ENCODE data around the gene SLC25A21.
"Not testable (repeated sequence)": the region's sequence is repeated elsewhere in the genome, so short reads cannot be mapped to it uniquely, and the experiment has no call there.

Gene SLC25A21

GRCh38 chr14:37172024-37172869, at the start of gene SLC25A21:
TSS of gene SLC25A21 (minus strand) at chr14:37172606.
- DNase-seq: no peak

GRCh38 chr14:37221073-37221472, 48.7 kb upstream of the SLC25A21 start:
- no peak for DNase-seq

- DNase-seq: no peak
These were observed 42.9 kb upstream of the SLC25A21 start for GRCh38 chr14:37215345-37215744.

GRCh38 chr14:37213016-37213415, 40.6 kb upstream of the SLC25A21 start:
- no peak for DNase-seq

- no peak for DNase-seq
These were observed 38.0 kb upstream of the SLC25A21 start for GRCh38 chr14:37210448-37210847.

- DNase-seq: not testable (repeated sequence)
These were observed 37.2 kb upstream of the SLC25A21 start for GRCh38 chr14:37209617-37210016.

GRCh38 chr14:37205623-37206605, 33.5 kb upstream of the SLC25A21 start:
- DNase-seq: not testable (repeated sequence)

- DNase-seq: no peak
These were observed 31.0 kb upstream of the SLC25A21 start for GRCh38 chr14:37203423-37203822.

- DNase-seq: no peak
These were observed 30.4 kb upstream of the SLC25A21 start for GRCh38 chr14:37202812-37203211.

- no peak for DNase-seq
These were observed 29.9 kb upstream of the SLC25A21 start for GRCh38 chr14:37202265-37202664.

- no peak for DNase-seq
These were observed 29.3 kb upstream of the SLC25A21 start for GRCh38 chr14:37201724-37202123.

- no peak for DNase-seq
These were observed 26.5 kb upstream of the SLC25A21 start for GRCh38 chr14:37198907-37199306.

GRCh38 chr14:37198273-37198598, 25.8 kb upstream of the SLC25A21 start:
- DNase-seq: no peak

GRCh38 chr14:37197421-37198272, 25.2 kb upstream of the SLC25A21 start, which contains the start of gene MIPOL1:
TSS of gene MIPOL1 (plus strand) at chr14:37197937. CDS start at chr14:37247889, 49,952 bp downstream.
- DNase-seq: no peak

GRCh38 chr14:37196604-37197420, 24.4 kb upstream of the SLC25A21 start:
- DNase-seq: no peak

- no peak for DNase-seq
These were observed 22.9 kb upstream of the SLC25A21 start for GRCh38 chr14:37195327-37195726.

- no peak for DNase-seq
These were observed 22.3 kb upstream of the SLC25A21 start for GRCh38 chr14:37194698-37195097.

GRCh38 chr14:37189733-37190132, 17.3 kb upstream of the SLC25A21 start:
- not testable (repeated sequence) for DNase-seq

GRCh38 chr14:37187840-37188577, 15.6 kb upstream of the SLC25A21 start:
- DNase-seq: not testable (repeated sequence)

- no peak for DNase-seq
These were observed 14.9 kb upstream of the SLC25A21 start for GRCh38 chr14:37187294-37187693.

GRCh38 chr14:37186865-37187264, 14.5 kb upstream of the SLC25A21 start:
- no peak for DNase-seq

Data from GDM1 (cell line).